Globus pallidus (tissue), 1 donor: ENCODE results near the gene VWA8.
A peak's percentile ranks its signal among the peaks of the same experiment; 100 is the strongest.
"Not testable (repeated sequence)": the region's sequence is repeated elsewhere in the genome, so short reads cannot be mapped to it uniquely, and the experiment has no call there.

Source experiments
- DNase-seq: peaks from one replicate; pipeline ENCODE4 v3.0.0-alpha.2; 2015; ENCODE audit warnings: low spot score

The VWA8 gene

DNA sequence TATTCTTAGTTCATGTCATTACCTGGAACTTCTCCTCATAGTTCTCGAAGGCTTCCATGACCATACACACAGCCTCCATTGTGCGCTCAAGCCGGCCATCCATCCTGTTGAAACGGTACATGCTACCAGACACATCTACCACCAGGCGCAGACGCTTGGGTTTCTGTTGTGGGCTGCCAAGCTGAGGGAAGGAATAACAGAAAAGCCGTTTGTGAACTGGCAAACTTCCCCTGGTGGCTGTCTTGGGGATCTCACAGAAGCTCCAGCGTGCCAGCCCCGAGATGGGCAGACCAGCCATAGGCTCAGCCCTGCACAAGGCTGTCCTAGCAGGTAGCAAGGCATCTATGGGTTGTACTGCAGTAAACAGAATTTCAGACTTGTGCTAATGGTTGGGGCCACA lies 373.4 kb downstream of the VWA8 start:
- DNase-seq: peak; percentile 42

- DNase-seq: no peak
Observed at GRCh38 chr13:41586216-41586615, 374.7 kb downstream of the VWA8 start.

GRCh38 chr13:41582027-41582463 lies 378.9 kb downstream of the VWA8 start:
- DNase-seq: no peak

DNA sequence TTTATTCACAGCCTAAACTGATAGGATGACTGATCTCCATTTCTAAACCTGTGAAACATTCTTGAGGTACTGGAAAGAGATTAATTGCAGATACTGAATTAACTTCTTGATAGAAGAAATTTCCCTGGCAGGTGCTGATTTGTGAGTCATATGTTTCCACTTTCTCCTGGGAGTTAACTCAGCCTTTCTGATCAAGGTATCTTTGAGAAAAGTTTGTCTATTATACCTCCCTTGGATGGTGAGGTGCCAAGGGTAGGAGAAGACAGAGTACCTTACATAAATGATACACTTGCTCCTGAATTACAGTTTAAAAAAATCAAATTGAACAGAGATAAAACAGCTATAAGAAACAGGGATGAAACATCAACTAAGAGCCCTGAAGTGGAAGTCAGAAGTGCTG lies 380.6 kb downstream of the VWA8 start:
- no peak for DNase-seq

GRCh38 chr13:41579881-41580280 lies 381.0 kb downstream of the VWA8 start:
- DNase-seq: no peak

- no peak for DNase-seq
Observed at GRCh38 chr13:41579168-41579567, 381.7 kb downstream of the VWA8 start.

- no peak for DNase-seq
Observed at GRCh38 chr13:41578371-41578770, 382.5 kb downstream of the VWA8 start.

- no peak for DNase-seq
Observed at GRCh38 chr13:41577436-41577835, 383.5 kb downstream of the VWA8 start.

DNA sequence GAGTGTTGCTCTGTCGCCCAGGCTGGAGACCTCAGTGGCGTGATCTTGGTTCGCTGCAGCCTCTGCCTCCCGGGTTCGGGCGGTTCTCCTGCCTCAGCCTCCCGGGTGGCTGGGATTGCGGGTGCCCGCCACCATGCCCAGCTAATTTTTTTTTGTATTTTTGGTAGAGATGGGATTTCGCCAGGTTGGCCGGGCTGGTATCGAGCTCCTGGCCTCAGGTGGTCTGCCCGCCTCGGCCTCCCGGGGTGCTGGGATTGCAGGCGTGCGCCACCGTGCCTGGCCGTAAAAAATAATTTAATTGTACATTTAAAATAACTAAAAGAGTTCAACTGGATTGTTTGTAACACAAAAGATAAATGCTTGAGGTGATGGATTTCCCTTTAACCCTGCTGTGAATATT lies 387.3 kb downstream of the VWA8 start:
- not testable (repeated sequence) for DNase-seq

GRCh38 chr13:41571817-41572340 lies 389.0 kb downstream of the VWA8 start:
- DNase-seq: not testable (repeated sequence)

DNA sequence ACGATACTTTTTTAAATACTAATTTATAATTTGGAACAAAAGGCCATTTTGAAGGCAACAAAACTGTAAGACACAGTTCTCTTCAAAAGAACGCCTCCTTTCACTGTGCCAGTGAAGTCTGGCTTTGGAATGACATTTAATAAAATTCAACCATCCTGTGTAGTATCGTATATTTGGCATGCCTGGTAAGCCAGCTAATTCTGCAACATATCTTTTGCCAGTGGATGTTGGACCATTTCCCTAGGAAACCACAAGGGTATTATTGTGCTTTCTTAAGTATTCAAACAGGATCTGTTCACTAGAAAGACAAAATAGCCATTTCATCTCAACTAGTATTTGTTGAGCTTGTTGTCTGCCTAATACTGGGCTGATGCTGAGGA lies 391.9 kb downstream of the VWA8 start:
- peak; percentile 76 for DNase-seq

DNA sequence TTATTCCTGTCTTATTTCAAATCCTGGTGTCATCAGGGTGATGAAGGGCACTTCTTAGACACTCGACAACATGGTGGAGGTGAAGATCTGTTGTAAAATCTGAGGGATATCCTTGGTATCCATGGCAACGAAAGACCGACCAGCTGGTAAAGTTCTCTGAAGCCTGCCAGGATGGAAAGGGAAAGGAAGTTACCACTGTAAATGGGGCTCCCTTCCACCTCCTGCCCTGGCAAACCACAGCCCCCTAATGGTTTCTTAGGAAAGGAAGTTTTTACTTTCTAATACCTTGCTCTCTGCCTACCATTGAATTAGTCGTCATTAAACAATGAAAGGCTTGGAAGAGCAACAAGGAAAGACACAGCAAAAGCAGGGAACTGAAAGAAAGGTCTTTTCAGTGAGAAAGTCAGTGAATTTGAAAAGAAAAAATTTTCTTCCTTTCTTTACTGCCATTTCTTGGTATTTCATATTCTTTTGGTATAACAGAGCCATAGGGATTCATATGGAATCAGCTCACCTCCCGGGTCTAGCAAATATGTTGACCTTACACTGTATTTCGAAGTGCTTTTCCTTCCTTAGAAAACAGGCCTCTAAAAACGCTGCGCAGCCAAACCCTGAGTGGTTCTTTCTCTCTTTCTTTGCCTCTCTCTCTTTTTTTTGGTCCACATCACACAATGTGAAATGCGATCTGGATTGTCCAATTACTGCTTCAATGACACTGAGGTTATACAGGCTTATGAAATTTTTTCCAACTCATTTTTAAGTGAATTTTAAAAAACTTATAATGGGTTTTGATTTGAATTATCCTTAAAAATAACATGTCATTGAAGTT lies 392.6 kb downstream of the VWA8 start:
- DNase-seq: peak; percentile 62

DNA sequence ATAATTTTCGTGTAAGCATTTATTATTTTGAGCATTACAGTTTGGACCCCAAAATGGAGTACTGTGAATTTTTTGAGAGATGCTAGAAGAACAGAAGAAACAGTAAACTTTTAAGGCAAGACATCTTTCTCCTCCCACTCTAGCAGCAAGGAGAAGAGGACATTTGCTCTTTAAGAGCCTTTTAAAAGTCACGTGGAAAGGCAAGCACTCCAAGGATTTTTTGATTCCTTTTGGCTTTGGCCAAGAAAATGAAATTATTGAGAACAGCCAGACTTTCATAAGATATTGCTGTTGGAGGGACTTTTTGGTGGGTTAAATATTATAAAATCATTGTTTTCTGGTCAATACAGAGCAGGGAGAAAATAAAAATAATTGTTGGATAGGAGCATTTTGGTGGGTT lies 393.5 kb downstream of the VWA8 start:
- no peak for DNase-seq

- DNase-seq: no peak
Observed at GRCh38 chr13:41565846-41566245, 395.1 kb downstream of the VWA8 start.

DNA sequence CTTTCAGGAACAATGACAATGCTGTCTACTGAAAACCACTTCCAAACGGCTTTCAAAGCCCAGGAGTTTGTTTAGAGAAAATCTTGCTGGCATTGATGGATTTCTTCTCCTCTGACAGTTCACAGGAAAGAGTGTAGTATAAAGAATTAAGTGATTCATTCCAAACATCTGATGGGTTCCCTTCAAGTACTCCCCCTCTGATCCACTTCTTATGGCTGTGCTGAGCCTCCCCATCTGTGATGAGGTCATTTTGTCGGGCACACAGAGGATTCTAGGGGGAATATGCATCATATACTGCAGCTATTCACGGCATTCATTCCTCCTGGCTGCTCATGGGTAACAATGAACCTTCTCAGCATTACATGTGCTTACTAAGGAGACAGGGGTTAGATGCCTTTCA lies 395.7 kb downstream of the VWA8 start:
- DNase-seq: peak; percentile 78

GRCh38 chr13:41563984-41564365 lies 396.9 kb downstream of the VWA8 start:
- no peak for DNase-seq

DNA sequence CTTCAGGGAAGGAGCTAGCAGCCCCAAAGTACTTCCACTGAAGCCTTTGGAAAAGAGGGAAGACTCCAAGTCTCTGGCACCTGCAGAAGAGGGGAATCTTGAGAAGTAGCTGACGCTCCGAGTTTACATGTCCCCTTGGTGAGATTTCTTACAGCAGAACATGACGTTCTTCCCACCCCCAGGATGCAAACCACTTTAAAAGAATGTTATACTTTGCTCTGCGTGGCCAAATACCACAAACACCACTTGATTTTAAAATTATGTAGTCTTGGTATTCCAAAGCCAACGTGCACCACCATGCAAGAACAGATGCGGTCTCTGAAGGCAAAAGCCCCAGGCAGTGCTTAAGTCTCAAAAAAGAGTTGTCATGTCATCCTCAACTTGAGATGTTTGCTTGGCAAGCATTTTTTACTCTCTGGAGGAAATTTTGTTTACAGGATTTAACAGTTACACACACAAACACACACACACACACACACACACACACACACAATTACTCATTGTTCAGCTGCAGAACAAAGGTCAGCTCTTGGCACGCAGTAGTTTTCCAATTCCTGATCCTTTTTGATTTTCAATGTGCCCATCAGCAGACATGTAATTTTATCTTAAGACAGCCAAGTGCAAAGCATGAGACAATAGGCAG lies 397.4 kb downstream of the VWA8 start:
- peak; percentile 87 for DNase-seq

- DNase-seq: peak; percentile 80
Observed at GRCh38 chr13:41562541-41563178, 398.2 kb downstream of the VWA8 start.

DNA sequence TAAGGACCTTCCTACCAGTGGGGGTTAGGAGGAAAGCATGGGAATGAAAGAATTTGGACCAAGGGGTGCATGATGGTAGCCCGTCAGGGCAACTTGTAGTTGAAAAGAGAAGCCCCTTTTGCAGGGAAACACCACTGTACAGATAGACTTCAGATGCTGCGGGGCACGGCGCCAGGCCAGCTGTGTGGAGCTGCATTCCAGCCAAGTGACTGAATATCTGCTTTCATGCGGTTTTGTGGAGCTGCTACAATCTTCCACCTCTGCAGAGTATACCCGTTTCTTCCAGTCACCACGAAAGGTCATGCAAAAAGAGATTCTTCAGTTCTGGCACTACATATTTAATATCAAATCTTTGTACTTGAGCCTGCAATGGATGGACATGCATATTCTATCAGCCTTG lies 398.8 kb downstream of the VWA8 start:
- DNase-seq: peak; percentile 96

DNA sequence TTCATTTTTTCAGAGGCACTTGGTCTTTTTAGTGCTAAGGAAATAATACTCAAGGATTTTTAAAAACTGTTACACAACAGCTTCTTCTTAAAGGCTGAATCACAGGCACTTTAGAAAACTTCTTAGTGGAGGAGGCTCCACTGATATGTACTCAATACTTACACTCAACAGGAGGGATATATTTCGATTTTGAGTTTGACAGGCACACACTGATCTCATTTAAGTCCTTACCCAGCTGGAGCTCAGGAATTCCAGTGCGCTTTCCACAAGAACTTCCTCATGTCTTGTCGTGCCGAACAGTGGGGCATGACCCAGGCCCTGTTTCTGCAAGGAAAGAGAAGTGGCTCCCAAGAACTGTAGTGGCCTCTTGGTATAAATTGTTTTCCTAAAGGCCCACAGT lies 399.7 kb downstream of the VWA8 start:
- no peak for DNase-seq

DNA sequence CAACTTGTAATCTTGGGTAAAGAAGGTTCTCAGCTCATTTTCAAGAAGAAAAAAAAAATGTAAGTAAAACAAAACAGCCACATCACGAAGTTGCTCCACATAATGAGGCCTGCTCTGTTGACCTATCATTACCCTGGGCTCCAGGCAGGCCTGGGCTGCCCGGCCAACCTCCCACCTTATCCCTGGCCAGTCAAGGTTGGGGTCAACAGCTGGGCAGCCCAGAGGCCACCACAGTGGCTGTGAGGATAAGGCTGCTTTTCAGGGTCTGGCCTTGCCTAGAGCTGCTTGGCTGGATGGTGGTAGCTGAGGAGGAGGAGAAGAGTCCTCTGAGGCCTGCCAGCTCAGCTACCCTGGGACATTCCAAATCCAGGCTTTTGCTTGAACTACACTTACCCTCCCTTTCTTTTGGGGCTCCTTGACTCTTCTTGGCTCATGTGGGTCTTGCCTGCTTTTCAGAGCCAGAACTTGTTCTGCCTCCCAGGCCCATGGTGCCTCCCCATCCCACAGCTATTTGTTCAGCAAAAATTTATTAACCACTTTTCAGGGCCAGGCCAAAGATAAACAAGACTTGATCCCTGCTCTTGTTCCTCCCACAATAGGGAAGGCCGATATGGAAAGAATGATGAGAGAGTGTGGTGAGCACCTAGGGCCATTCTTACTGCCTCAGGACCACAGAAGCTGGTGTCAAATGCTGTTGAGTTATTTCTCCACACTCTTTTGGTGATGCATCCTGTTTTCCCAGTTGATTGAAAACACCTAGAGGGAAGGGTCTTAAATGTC lies 401.9 kb downstream of the VWA8 start:
- no peak for DNase-seq

- no peak for DNase-seq
Observed at GRCh38 chr13:41557719-41558118, 403.2 kb downstream of the VWA8 start.
